GM03348 (cell line): ENCODE data around the gene SPAG6.
"Not testable (repeated sequence)": the region's sequence is repeated elsewhere in the genome, so short reads cannot be mapped to it uniquely, and the experiment has no call there.

Source experiments
- DNase-seq: peaks from one replicate; pipeline ENCODE4 v3.0.0; 2012; ENCODE audit warnings: low spot score

The SPAG6 gene

DNA sequence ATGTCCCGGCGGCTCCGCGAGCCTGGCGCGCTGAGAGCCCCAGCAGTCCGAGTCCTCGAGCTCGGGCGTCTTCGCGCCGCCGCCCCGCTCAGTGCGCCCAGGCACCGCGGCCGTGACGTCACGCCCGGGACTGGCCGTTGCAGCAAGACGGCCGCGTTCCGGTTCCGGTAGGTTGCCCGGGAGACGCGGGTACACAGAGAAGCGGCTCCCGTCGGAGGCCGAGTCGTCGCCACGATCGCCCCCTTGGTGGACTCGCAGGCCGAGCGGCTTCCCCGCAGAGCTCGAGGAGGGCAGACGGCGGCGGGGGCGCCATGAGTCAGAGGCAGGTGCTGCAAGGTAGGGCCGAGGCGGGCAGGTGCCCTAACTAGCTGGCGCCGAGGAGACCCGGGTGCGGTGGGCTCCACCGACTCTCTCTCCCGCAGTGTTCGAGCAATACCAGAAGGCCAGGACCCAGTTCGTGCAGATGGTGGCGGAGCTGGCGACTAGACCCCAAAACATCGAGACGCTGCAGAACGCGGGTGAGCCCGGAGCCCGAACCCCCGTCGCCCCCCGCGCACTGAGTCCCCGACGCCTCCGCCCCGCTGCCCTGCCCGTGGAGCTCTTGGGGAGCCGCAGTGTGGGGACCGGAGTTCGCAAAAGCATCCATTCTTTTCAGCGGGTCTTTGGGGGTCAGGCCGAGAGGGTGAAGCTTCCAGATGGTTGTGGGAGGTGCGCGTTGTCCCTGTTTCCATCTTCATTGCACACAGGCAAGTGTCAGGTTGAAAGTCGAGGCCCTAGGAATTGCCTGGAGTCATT is at the start of gene SPAG6:
Gene SPAG6 (plus strand): TSS at position 196 of the 795 bp plus-strand sequence. CDS start 116 bp downstream, at position 312.
- DNase-seq, result no peak

DNA sequence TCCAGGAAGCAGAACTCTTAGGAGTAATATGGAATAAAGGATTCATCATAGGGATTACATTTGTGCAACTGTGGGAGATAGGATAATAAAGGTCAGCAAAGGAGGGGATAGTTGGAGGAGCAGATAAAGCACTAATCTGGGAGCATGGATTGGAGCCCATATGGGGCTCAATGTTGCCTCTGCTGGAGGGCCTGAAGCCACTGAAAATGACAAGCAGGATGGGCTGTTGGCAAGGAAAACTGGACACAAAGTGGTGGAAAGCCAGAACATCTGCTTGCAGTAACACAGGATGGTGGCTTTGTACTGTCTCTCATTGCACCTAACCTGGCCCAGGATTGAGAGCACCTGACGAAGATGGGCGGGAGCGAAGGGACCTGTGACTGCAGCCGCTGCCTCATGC is 44.1 kb upstream of the SPAG6 start:
- no peak for DNase-seq

DNA sequence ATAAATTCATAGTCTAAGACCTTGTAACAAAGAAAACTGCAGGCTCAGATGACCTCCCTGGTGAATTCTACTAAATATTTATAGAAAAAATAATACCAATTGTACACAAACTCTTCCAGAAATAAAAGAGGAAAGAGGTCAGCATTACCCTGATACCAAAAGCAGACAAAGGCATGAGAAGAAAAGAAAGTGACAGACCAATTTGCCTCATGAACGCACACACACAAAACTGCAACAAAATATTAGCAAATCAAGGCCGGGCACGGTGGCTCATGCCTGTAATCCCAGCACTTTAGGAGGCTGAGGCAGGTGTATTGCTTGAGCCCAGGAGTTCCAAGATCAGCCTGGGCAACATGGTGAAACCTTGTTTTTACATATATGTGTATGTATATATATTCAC is 41.8 kb upstream of the SPAG6 start:
- no peak for DNase-seq

DNA sequence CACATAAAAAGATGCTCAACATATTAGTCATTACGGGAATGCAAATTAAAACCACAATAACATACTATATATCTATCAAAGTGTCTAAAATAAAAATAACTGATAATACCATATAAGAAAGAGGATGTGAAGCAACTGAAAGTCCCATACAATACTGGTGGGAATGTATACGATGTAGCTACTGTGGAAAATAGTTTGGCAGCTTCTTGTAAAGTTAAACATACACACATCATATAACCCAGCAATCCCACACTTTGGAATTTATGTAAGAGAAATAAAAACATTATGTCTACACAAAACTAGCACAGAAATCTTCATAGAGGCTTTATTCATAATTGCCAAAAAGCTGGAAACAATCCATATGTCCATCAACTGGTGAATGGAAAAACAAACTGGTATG is 39.6 kb upstream of the SPAG6 start:
- DNase-seq, result no peak

DNA sequence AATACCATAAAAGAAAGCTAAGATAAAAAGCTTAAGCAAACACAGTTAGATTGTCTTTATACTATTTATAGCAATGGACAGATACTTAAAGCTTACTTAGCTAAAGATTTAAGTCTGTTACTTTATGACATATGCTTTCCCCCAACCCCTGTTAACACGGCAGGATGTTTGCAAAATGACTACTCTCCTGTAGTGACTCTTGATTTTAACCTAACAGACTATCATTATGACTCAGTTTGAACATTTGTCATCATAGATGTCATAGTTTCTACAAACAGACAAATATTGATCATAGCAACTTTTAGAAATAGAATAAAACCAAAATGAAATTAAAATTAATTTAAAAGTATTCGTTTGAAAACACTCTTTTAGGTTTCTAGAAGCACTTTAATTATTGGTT is 36.9 kb upstream of the SPAG6 start:
- no peak for DNase-seq

DNA sequence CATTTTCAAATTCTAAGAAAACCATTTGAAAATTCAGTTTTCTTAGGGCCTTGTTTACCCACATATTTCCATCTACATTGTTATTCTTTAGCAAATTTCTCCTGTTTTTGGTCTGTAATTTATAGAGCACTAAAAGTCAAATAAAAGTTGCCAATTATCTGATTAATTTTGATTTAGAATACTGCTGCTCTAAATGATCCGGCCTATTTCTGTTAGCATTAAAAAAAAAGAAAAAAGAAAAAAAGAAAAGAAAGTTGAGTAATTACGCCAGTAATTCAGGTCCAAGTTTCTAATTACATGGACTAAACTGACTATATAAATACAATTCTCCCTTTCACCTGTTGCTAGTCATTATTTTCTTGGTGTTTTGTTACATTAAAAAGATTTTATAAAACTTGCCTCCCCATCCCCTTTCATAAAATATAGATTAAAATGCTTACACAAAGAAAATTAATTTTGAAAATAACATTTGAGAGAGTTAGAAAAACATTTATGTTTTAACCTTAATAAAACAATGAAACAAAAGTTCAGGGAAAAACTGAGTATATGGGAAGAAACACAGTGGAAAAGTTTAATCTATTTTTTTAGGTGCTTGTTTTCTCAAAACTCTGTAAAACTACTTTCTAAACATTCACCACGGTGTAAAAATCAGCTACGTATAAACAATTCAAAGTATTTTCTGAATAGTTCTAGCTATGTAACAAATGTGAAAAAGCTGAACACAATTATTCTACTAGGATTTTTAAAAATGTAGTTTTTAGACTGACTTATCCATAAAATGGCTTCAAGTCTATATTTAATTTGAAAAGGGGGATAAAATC is 35.9 kb upstream of the SPAG6 start:
- no peak for DNase-seq

DNA sequence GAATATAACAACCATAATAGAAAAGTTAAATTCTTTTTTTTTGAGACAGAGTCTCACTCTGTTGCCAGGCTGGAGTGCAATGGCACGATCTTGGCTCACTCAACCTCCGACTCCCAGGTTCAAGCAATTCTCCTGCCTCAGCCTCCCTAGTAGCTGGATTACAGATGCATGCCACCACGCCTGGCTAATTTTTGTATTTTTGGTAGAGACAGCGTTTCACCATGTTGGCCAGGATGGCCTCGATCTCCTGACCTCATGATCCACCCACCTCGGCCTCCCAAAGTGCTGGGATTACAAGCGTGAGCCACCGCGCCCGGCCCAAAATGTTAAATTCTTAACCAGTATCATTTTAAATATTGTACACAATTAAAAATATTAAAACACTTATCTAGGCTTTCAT is 35.3 kb upstream of the SPAG6 start:
- DNase-seq, result not testable (repeated sequence)

DNA sequence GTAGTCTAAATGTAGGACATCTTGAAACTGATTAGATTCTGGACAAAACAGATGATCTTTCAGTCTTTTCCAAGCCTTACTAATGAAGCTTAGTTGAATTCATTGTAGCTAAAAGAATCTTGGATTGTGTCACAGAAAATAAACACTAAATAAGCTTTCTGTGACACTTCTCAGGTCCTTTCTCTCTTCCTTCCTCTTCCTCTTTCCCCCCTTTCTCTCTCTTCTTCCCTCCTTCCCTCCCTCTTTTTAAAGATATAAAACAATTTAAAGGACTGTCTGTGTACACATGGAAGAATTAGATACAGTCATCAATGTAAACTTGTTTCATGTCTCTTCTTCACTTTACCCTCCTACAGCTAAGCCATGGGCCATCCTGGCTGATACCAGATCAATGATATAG is 34.4 kb upstream of the SPAG6 start:
- no peak for DNase-seq

DNA sequence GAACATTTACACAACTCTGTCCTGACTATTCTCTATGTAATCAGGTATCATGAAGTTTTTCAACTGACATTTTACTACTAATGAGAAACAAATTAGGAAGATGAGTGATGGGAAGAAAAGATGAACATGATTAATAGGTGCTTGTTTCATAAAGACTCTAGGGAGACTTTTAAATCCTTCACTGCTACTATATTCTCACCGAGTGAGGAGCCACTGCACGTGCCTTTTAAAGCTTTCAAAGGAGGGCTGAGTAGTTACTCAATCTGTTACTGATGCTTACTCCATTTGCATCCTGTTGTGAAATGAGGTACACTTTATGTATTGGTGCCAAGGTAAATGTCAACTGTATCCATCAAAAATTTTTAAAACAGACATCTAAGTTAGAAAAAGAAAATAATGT is 30.4 kb upstream of the SPAG6 start:
- DNase-seq, result no peak

DNA sequence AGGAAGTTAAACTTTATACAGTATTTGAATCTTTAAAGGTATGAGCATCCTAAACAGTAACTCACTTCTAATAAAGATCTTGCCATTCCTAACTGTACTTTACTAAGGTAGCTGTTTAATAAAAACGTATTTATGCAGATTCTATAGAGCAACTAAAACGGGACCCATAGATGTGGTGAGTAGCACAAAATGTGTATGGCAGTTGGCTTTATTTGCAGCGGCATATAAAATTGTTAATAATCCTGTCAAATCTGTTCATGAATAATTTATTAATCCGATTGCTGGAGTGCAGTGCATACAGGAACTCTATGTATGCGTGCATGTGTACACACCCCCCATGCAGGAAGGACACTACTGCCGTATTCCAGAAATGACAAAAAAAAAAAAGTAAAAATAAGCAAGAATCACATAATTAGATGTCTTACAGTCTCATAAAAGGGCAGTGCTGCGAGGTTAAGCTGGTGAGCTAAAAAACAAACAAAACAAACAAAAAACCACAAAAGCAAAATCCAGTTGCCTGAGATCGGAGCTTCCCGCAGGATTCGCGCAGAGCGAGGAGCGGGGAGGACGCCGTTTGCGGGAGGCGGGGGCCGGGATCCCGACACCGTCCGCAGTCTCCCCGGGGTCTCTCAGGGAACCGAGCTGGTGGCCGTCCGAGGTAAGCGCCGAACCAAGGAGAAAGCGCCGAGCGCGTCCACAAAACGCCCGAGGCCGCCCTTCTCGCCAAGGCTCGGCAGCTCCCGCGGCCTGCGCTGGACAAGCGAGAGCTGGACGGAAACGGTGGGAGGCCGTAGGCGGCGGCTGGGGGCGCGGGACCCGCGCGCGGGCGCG is 29.6 kb upstream of the SPAG6 start:
- no peak for DNase-seq

DNA sequence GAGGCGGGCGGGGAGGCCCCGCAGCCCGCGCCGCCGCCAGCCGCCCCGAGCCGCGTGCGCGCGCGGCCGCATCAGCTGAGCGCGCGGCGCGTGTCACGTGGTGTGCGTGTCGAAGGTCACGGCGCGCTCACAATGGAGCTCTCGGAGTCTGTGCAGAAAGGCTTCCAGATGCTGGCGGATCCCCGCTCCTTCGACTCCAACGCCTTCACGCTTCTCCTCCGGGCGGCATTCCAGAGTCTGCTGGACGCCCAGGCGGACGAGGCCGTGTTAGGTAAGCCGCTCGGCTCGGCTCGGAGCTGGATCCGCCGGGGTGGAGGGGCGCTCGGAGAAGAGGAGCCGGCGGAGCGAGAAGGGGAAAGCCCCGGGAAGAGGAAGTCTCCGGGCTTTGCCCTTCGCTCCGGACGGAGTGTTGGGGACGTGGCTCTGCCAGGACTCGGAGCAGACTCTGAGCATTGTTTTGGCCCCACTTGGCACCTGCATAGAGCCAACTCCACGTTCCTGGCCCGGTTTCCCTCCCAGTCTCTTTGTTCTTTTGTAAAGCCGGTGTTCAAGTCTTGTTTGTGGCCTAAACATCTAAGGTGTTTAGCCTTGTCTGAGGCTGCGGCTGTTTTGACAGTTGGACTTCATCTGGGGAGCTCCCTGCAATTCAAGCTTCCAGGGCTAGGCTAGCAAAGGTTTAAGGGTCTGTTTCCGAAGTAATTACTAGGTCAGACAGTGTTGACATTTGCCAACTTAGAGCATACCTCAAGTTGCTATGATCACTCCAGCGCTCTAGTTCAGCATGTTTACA is 28.8 kb upstream of the SPAG6 start, which contains the start of gene COMMD3:
Gene COMMD3 (plus strand): TSS at position 103 of the 790 bp plus-strand sequence. CDS start 30 bp downstream, at position 133.
- DNase-seq, result peak; percentile 93

DNA sequence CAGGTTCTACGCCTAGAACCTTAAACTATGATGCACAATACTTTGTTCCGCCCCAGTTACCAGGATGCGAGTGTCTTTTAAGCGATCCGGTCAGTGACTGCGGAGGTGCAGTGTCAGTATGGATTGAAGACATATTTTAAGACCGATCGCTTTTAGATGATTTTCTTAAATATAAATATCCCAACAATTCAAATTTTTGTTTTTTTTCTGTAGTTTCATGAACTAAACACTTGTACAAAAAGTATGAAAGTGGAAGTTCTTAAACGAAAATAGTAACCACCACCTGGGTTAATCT is 28.3 kb upstream of the SPAG6 start:
- DNase-seq, result no peak

DNA sequence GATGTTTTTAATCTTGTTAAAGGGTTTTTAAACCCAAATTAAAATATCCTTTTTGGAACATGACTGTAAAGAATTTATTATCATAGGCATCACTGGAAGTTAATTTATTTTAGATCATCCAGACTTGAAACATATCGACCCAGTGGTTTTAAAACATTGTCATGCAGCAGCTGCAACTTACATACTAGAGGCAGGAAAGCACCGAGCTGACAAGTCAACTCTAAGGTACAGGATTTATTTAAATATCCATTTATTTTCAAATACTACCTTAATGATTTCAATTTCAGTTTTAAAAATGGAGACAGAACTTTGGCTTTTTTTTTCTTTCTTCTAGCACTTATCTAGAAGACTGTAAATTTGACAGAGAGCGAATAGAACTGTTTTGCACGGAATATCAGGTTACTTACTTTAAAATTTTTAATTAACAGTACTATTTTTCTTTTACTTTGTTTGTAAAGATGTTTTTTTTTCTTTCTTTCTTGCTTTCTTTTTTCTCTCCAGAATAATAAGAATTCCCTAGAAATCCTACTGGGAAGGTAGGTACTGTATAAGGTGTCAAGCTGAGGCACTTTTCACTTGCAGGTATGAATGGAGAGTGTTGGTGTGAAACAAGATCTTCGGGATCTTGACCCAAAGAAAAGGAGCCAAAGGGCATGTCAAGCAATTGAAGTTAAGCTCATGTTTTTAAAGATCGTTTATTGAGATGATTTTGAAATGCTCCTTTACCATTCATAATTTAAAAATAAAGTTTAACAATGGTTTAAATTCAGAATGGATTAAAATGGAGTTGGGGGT is 27.3 kb upstream of the SPAG6 start:
- no peak for DNase-seq

DNA sequence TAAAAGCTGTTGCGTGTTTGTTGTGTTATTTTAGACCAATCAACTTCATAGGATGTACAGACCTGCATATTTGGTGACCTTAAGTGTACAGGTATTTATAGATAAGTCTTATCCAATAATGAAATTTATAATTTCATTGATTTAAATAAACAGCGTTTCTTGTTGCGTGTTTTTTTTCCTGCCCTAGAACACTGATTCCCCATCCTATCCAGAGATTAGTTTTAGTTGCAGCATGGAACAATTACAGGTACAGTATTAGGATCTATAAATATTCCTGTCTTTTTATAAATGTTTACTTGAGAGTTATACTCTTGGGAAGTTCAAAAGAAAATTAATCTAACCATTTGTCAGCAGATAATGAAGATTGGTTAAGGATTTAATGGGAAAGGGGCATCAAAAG is 26.5 kb upstream of the SPAG6 start:
- no peak for DNase-seq

DNA sequence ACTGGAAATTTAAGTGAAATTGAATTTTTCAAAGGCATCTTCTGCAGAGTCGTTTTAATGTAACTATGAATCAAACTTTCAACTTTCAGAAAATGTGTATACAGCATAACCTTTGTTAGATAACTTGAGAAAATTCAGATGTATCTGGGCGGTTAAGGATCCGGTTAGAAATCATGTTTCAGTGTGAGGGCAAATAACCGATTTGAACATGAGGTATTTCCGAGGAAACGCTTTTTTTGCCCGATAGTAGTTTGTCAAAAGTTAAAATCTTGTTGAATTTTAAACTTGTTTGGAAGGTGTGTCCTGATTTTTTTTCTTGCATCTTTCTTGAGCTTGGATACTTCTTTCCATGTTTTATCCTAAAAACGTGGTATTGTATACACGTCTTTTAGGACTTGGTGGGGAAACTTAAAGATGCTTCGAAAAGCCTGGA is 25.7 kb upstream of the SPAG6 start:
- no peak for DNase-seq

DNA sequence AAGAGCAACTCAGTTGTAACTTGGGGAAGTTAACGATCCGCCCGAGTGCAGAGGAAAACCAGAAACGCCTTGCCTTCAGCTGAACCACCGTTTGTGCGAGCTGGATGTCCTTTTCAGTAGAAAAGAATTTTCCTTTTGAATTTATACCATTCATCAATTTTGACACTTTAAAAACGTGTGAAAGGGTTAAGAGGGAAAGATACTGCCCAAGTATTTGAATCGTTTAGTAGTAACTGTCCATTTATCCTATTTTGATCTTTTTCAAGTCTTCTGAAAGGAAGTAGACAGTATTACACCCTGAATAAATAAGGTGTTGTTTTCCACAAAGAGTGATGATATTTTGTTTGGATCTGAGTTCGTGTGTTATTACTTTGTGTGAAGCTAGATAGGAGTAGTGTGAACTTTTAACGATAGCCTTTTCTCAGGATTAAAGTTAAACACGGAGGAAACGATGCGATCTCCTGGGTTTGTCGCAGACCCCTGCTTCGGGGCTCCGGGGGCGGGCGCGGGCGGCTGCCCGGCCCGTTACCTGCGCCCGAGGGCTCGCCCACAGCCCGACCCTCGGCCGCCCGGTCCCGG is 25.2 kb upstream of the SPAG6 start:
- no peak for DNase-seq

DNA sequence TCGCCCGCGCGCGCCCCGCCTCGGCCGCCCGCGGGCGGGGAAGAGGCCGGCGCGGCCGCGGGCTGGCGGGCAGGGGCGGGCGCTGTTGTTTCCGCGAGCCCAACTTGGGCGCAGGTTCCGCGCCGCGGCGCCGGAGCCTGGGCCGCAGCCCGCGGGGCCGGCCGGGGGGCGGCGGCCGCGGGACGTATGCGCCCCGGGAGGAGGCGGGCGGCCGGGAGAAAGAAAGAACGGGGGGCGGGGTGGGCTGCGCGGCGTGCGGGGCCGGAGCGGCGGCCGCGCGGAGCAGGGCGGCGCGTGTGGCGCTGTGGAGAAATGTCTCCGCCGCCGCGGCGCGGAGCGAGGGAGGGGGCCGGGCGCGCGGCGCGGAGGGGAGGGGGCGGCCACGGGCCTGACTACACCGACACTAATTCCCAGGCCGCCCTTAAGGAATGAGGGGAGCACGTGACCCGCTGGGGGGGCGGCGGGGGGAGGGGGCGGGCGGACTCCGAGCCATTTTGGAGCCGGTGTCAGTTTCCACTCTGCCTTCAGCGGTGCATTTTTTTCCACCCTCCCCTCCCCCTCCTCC is 24.6 kb upstream of the SPAG6 start, which contains the start of gene BMI1:
Gene BMI1 (plus strand): TSS at position 509 of the 565 bp plus-strand sequence. CDS start 5,351 bp downstream, outside the sequence.
- peak; percentile 93 for DNase-seq

DNA sequence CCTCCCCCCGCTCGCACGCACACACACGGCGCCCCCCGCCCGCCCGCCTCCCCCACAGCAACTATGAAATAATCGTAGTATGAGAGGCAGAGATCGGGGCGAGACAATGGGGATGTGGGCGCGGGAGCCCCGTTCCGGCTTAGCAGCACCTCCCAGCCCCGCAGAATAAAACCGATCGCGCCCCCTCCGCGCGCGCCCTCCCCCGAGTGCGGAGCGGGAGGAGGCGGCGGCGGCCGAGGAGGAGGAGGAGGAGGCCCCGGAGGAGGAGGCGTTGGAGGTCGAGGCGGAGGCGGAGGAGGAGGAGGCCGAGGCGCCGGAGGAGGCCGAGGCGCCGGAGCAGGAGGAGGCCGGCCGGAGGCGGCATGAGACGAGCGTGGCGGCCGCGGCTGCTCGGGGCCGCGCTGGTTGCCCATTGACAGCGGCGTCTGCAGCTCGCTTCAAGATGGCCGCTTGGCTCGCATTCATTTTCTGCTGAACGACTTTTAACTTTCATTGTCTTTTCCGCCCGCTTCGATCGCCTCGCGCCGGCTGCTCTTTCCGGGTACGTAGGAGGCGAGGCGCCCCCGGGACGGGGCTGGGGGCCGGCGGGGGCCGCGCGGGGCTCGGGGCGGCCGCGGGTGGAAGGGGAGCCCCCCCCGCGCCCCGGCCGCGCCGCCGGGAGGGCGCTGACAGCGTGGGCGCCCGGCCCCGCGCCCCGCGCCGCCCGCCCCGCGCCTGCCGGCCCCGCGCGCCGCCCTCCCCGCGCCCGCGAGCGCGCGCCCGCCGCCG is 24.0 kb upstream of the SPAG6 start:
- DNase-seq, result peak; percentile 80
